ENCODE results near the gene UBE2I.
"Not testable (repeated sequence)": the region's sequence is repeated elsewhere in the genome, so short reads cannot be mapped to it uniquely, and the experiment has no call there.

The UBE2I gene

GRCh38 chr16:1277617-1278282, 31.7 kb upstream of the UBE2I start:
- DNase-seq: no peak

GRCh38 chr16:1278477-1278876, 31.0 kb upstream of the UBE2I start:
- no peak for DNase-seq

- DNase-seq: no peak
These were observed 30.1 kb upstream of the UBE2I start for GRCh38 chr16:1279081-1279944.

- DNase-seq: no peak
These were observed 29.4 kb upstream of the UBE2I start for GRCh38 chr16:1279945-1280589.

- no peak for DNase-seq
These were observed 28.7 kb upstream of the UBE2I start for GRCh38 chr16:1280783-1281182.

GRCh38 chr16:1281517-1281916, 27.9 kb upstream of the UBE2I start:
- DNase-seq: no peak

GRCh38 chr16:1282324-1282973, 27.0 kb upstream of the UBE2I start:
- DNase-seq: no peak

- DNase-seq: no peak
These were observed 26.1 kb upstream of the UBE2I start for GRCh38 chr16:1283296-1283695.

GRCh38 chr16:1283996-1284616, 25.3 kb upstream of the UBE2I start:
- DNase-seq: no peak

GRCh38 chr16:1285669-1286512, 23.5 kb upstream of the UBE2I start:
- no peak for DNase-seq

GRCh38 chr16:1286513-1287094, 22.8 kb upstream of the UBE2I start:
- no peak for DNase-seq

GRCh38 chr16:1287982-1288670, 21.3 kb upstream of the UBE2I start:
- DNase-seq: no peak

- DNase-seq: no peak
These were observed 20.5 kb upstream of the UBE2I start for GRCh38 chr16:1288813-1289476.

- no peak for DNase-seq
These were observed 20.0 kb upstream of the UBE2I start for GRCh38 chr16:1289477-1289866.

GRCh38 chr16:1290063-1290501, 19.4 kb upstream of the UBE2I start:
- DNase-seq: no peak

GRCh38 chr16:1290860-1291575, 18.4 kb upstream of the UBE2I start:
- DNase-seq: no peak

GRCh38 chr16:1291576-1291974, 17.9 kb upstream of the UBE2I start:
- no peak for DNase-seq

GRCh38 chr16:1292208-1292607, 17.2 kb upstream of the UBE2I start:
- DNase-seq: not testable (repeated sequence)

- not testable (repeated sequence) for DNase-seq
These were observed 16.6 kb upstream of the UBE2I start for GRCh38 chr16:1292808-1293207.

Data from T-helper 2 cell (primary cell).